GM12873 (cell line): ENCODE measurements around the gene ALPK3.

Experiments
- CTCF ChIP-seq: IDR thresholded peaks from 2 replicates; pipeline ENCODE4 v1.5.1; 2012; ENCODE audit warnings: low read depth, mild to moderate bottlenecking, moderate library complexity, low read length, control low read depth; ENCODE audit not compliant: insufficient read depth; ENCODE audit errors: missing control alignments

The ALPK3 gene

GRCh38 chr15:84831613-84832012, 14.5 kb downstream of the ALPK3 start:
- TF ChIP-seq CTCF: no peak

GRCh38 chr15:84832448-84833040, 15.4 kb downstream of the ALPK3 start:
- no peak for TF ChIP-seq CTCF

GRCh38 chr15:84833447-84834228, 16.5 kb downstream of the ALPK3 start:
- TF ChIP-seq CTCF: no peak

DNA sequence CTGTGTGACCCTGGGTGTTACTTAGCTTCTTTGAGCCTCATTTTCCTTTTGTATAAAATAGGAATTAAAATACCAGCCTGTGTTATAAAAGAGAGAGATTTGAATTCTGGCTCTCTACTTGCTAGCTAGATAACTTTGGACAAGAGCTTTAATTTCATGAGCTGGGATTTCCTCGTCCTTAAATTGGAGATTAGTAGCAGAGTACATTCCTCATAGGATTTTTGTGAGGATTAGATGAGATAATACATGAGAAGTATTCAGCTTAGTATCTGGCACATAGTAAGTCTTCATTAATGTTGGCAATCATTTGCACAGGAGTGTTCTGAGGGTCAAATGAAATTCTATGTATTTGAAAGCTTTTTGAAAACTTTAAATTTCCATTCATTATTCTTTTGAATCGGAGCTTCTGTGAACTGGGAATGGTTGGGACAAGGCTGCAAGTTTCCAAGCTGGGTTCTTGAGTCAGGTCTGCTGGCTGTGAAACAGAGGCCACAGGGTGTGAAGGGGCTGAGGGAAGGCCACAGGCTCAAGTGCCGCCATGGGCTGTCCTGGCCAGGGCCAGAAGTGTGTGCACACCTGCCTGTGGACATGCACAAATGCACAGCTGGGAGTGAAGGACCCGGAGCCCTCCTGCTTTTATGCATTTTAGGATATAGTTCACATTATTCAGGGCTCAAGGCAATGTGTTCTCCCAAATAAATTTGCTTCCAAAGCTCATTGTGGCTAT, 17.2 kb downstream of the ALPK3 start:
- TF ChIP-seq CTCF: no peak

DNA sequence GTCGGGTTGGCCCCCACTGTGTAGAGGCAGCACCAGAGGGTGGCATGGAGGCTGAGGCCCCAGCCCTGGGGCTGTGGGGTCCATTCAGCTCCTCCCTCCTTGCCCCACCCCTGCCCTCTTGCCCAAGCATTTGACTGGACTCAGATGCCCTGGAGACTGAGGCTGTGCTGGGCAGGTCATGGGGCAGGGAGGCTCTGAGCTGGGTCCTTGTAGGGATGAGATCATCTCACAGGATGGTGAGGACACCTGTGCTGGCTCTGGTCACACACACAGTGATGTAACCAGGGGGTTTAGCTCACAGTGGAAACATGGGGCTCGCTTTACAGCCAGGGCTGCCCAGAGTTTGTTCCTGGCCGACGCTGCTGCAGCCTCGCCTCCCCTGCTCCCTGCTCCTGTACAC, 17.8 kb downstream of the ALPK3 start:
- TF ChIP-seq CTCF: no peak

DNA sequence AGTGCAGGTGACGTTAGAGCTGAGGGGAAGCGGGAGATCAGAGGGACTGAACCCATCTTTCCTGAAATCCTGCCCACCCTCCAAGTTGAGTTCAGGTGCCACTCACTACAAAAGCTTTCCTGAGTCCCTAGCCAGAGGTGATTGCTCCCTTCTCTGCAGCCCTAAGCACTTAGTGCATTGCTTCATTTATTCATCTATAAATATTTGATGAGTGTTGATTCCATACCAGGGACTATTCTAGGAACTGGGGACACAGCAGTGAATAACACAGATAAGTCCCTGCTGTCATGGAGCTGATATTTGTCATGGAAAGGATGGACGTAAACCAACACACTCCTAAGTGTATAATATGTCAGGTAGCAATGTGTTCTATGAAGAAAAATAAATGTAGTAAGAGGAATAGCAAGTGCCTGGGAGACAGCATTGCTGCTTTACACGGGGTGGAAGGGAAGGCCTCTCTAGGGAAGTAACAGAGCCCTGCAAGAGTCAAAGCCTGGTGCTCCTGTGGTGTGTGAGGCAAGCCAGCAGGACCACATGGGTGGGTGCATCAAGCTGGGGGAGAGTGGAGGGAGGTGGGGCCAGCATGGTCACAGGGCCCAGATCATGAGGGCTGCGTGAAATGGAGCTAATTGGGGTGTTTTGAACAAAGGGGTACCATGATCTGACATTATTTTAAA, 18.6 kb downstream of the ALPK3 start:
- TF ChIP-seq CTCF: no peak

DNA sequence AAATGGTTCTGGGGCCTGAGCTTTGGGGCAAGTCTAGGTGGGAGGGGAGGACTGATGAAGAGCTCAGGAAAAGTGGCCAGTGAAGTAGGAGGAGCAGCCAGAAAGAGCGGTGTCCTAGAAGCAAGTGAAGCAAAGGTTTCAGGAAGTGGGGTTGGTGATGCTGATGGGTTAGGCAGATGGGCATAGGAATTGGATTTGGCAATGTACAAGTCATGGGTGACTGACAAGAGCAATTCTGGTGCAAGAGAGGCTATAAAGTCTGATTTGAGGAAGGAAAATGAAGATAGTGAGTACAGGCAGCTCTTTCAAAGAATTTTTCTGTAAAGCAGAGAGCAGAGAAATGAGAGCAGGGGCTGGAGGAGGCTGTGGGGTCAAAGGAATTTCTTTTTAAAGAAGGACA, 19.7 kb downstream of the ALPK3 start:
- no peak for TF ChIP-seq CTCF
